Activated CD4-positive, CD25-positive, alpha-beta regulatory T cell treated with anti-CD3 and anti-CD28 coated beads, Interleukin-2, amount 50 U/mL, for 72 hours (primary cell): ENCODE results near the gene ZC3HAV1.
"Not testable (repeated sequence)": the region's sequence is repeated elsewhere in the genome, so short reads cannot be mapped to it uniquely, and the experiment has no call there.

Experiments used
- DNase-seq: peaks from one replicate; pipeline ENCODE4 v3.0.0; 2021

Gene ZC3HAV1

GRCh38 chr7:139112316-139112715, 2.8 kb upstream of the ZC3HAV1 start:
- no peak for DNase-seq

GRCh38 chr7:139111811-139112301, 2.3 kb upstream of the ZC3HAV1 start:
- DNase-seq: no peak

GRCh38 chr7:139111147-139111546, 1.6 kb upstream of the ZC3HAV1 start:
- DNase-seq: no peak

- DNase-seq: no peak
Measured at GRCh38 chr7:139109983-139110411, 477 bp upstream of the ZC3HAV1 start.

- no peak for DNase-seq
Measured at GRCh38 chr7:139108266-139109187, 993 bp downstream of the ZC3HAV1 start.

GRCh38 chr7:139106959-139107358, 2.6 kb downstream of the ZC3HAV1 start:
- no peak for DNase-seq

GRCh38 chr7:139106227-139106626, 3.3 kb downstream of the ZC3HAV1 start:
- not testable (repeated sequence) for DNase-seq

GRCh38 chr7:139105484-139105883, 4.0 kb downstream of the ZC3HAV1 start:
- no peak for DNase-seq

- DNase-seq: no peak
Measured at GRCh38 chr7:139104091-139104450, 5.4 kb downstream of the ZC3HAV1 start.

GRCh38 chr7:139103057-139103815, 6.3 kb downstream of the ZC3HAV1 start:
- no peak for DNase-seq

- not testable (repeated sequence) for DNase-seq
Measured at GRCh38 chr7:139101637-139102158, 7.8 kb downstream of the ZC3HAV1 start.

GRCh38 chr7:139099172-139099947, 10.2 kb downstream of the ZC3HAV1 start:
- no peak for DNase-seq

- DNase-seq: peak; percentile 61
Measured at GRCh38 chr7:139095194-139095659, 14.3 kb downstream of the ZC3HAV1 start.

- DNase-seq: no peak
Measured at GRCh38 chr7:139094596-139094995, 14.9 kb downstream of the ZC3HAV1 start.

- no peak for DNase-seq
Measured at GRCh38 chr7:139094030-139094429, 15.5 kb downstream of the ZC3HAV1 start.

GRCh38 chr7:139093512-139093911, 16.0 kb downstream of the ZC3HAV1 start:
- DNase-seq: not testable (repeated sequence)

- no peak for DNase-seq
Measured at GRCh38 chr7:139092090-139092796, 17.3 kb downstream of the ZC3HAV1 start.

GRCh38 chr7:139091677-139091996, 17.9 kb downstream of the ZC3HAV1 start:
- no peak for DNase-seq

- no peak for DNase-seq
Measured at GRCh38 chr7:139089118-139089517, 20.4 kb downstream of the ZC3HAV1 start.

GRCh38 chr7:139088268-139088667, 21.3 kb downstream of the ZC3HAV1 start:
- no peak for DNase-seq

GRCh38 chr7:139087212-139087611, 22.3 kb downstream of the ZC3HAV1 start:
- no peak for DNase-seq

- no peak for DNase-seq
Measured at GRCh38 chr7:139086454-139086853, 23.1 kb downstream of the ZC3HAV1 start.
